Measurements from ENCODE around the gene AP1G2. TPM values are rescaled to one million over a fixed set of nuclear protein-coding genes. Genes with fewer than 3 reads are reported as not detected.

Gene AP1G2
- total RNA-seq, 6 donors from 2014 or later = 73.9 to 418 (median 140) TPM

- no peaks in the 10 kb centered on the region for H3K27me3 ChIP-seq
- H3K4me3 ChIP-seq = no peak overlapping the region
- ATAC-seq (ENCODE audit: low FRiP score in 2 of 2) = no peak
- peaks cover 9 to 21% (median 14%) of the 10 kb centered on the region in 4 donors for H3K4me1 ChIP-seq
- H3K27ac ChIP-seq = no peak overlapping the region
- no peaks in the 10 kb centered on the region for H3K9me3 ChIP-seq
- WGBS, 2 donors = 71 to 76% methylated on average over 2 of the region's 2 CpGs
- TF ChIP-seq POLR2A (IDR thresholded peaks at IDR 0.05) = no peak
- no peak for TF ChIP-seq EP300 (IDR thresholded peaks at IDR 0.05)
- TF ChIP-seq, protein P1, sequence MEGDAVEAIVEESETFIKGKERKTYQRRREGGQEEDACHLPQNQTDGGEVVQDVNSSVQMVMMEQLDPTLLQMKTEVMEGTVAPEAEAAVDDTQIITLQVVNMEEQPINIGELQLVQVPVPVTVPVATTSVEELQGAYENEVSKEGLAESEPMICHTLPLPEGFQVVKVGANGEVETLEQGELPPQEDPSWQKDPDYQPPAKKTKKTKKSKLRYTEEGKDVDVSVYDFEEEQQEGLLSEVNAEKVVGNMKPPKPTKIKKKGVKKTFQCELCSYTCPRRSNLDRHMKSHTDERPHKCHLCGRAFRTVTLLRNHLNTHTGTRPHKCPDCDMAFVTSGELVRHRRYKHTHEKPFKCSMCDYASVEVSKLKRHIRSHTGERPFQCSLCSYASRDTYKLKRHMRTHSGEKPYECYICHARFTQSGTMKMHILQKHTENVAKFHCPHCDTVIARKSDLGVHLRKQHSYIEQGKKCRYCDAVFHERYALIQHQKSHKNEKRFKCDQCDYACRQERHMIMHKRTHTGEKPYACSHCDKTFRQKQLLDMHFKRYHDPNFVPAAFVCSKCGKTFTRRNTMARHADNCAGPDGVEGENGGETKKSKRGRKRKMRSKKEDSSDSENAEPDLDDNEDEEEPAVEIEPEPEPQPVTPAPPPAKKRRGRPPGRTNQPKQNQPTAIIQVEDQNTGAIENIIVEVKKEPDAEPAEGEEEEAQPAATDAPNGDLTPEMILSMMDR (IDR thresholded peaks at IDR 0.05) = no peak
- no peak for TF ChIP-seq POLR2AphosphoS5 (IDR thresholded peaks at IDR 0.05)
- H3K36me3 ChIP-seq = no peaks in the 10 kb centered on the region
- no peak for DNase-seq
Measured at GRCh38 chr14:23547924-23548323, 19.7 kb downstream of the AP1G2 start.

DNA sequence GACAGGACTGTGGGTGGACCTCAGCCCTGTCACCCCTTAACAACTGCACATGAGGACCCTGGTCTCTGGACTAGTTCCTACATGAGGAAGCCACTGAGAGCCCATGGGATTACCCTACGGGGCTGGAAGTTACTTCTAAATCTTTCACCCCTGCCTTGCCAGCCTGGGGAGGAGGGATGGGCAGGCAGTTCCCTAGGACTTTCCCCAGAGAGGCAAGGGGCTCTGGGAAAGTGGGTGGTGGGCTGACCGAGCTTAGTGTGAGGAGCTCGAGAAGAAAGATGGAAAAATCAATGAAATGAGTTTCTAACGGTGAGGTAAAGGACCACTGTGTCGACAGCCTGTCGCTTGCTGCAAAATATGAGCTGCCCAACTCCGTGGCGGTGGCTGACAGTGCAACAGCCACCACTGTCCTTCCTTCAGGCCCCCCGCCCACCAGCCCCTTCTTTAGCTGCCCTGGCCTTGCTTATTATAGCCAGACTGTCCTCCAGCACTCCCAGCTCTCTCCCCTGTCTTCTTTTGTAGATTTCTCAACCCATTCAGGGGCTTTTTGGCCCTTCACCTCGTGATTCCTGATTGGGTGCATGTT lies 21.0 kb downstream of the AP1G2 start:
- 79 to 84% methylated on average over 10 of the region's 10 CpGs for WGBS, 2 donors

DNA sequence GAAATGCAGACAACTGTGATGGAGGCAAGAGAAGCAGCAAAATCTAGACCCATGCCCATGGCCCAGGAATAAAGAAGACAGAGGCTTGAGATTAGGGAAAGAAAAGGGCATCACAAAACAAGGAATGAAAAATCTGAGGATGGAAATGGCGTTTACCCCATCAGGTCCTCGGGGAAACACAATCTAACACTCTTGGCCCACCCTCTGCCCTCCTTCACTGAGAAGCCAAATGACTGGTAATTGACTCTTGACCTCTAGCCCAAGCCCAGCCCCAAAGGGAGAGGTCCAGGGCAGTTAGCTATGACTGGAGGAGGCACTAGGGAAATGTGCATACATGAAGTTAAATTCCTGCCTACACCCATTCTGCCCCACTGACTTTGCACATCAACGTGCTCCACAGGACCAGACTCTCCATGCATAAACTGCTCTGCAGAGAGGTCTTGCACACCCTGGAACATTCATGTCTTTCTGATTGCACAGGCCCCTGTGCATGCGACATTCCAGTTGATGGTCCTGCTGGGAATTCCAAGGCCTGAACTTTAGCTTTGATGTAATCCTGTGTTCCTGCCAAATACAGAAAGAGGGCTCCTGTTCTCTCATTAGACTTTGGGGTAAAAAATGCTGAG lies 21.7 kb downstream of the AP1G2 start:
- WGBS, 2 donors = 79 to 82% methylated on average over 4 of the region's 4 CpGs
- no peak for DNase-seq
- Histone ChIP-seq H3K27ac (no peak overlapping the region), H3K9me3 (no peaks in the 10 kb centered on the region), H3K36me3 (no peaks in the 10 kb centered on the region), H3K4me1 (peaks cover 6 to 14% (median 9%) of the 10 kb centered on the region in 4 donors), H3K4me3 (no peak overlapping the region), H3K27me3 (no peaks in the 10 kb centered on the region)
- no peak for ATAC-seq (ENCODE audit: low FRiP score in 2 of 2)
- TF ChIP-seq POLR2AphosphoS5 (IDR thresholded peaks at IDR 0.05) = no peak
- TF ChIP-seq POLR2A (IDR thresholded peaks at IDR 0.05) = no peak
- TF ChIP-seq EP300 (IDR thresholded peaks at IDR 0.05) = no peak
- TF ChIP-seq, protein P1 (IDR thresholded peaks at IDR 0.05) = no peak

More for the DNA sequence above, 21.0 kb downstream of the AP1G2 start:
- ATAC-seq (ENCODE audit: low FRiP score in 2 of 2) (no peak), DNase-seq (no peak)
- H3K36me3 ChIP-seq = no peaks in the 10 kb centered on the region
- no peaks in the 10 kb centered on the region for H3K27me3 ChIP-seq
- peaks cover 6 to 16% (median 11%) of the 10 kb centered on the region in 4 donors for H3K4me1 ChIP-seq
- H3K9me3 ChIP-seq = no peaks in the 10 kb centered on the region
- H3K4me3 ChIP-seq = no peak overlapping the region
- no peak for TF ChIP-seq POLR2A (IDR thresholded peaks at IDR 0.05)
- no peak for TF ChIP-seq EP300 (IDR thresholded peaks at IDR 0.05)
- no peak for TF ChIP-seq POLR2AphosphoS5 (IDR thresholded peaks at IDR 0.05)
- TF ChIP-seq, protein P1 (IDR thresholded peaks at IDR 0.05) = no peak
- H3K27ac ChIP-seq = no peak overlapping the region

GRCh38 chr14:23544511-23545447 lies 22.8 kb downstream of the AP1G2 start:
- no peak for DNase-seq
- ATAC-seq (ENCODE audit: low FRiP score in 2 of 2) = peak in 1 of 2 donors; percentile 59
- TF ChIP-seq POLR2AphosphoS5 (IDR thresholded peaks at IDR 0.05) (no peak), POLR2A (IDR thresholded peaks at IDR 0.05) (no peak), EP300 (IDR thresholded peaks at IDR 0.05) (no peak)
- TF ChIP-seq, protein P1 (IDR thresholded peaks at IDR 0.05) = no peak
- H3K4me1 ChIP-seq = peaks cover 0 to 6% (median 4%) of the 10 kb centered on the region in 4 donors
- H3K27ac ChIP-seq = no peak overlapping the region
- no peak overlapping the region for H3K4me3 ChIP-seq
- H3K36me3 ChIP-seq = no peaks in the 10 kb centered on the region
- H3K9me3 ChIP-seq = no peaks in the 10 kb centered on the region
- no peaks in the 10 kb centered on the region for H3K27me3 ChIP-seq
- WGBS, 2 donors = 55% methylated on average over 24 to 25 of the region's 25 CpGs

All from upper lobe of left lung (tissue), 6 donors.